GM18519 (cell line): ENCODE results near the gene ADAMTS20.

Experiments used
- ATAC-seq: cut with Tn5 transposase; IDR thresholded peaks from one replicate; pipeline ENCODE4 v1.9.1; 2021; ENCODE audit warnings: mild to moderate bottlenecking, moderate library complexity; ENCODE audit not compliant: unreplicated experiment, low FRiP score

Gene ADAMTS20

DNA sequence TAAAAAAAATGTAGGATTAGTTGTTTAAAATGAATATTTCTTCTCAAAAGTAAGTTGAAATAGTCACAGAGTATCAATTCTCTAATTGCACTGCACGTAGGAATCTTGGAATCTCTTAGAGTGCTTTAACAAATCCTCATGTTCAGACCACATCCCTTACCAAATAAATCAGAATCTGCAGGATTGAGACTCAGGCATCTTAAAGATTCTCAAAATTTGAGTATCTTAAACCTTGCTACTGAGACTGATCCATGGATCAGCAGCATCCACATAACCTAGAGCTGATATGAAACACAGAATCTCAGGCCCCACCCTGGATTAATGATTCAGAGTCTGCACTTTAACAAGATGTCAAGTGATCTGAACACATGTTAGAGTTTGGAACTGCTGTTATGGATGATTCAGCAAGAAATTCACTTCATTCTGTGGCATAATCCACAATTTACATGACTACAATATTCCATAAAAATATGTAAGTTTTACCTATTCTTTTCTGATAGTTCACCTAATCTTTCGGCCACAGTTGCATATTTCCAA, 58.7 kb downstream of the ADAMTS20 start:
- ATAC-seq: no peak

GRCh38 chr12:43482311-43483085, 69.5 kb downstream of the ADAMTS20 start:
- ATAC-seq: no peak

DNA sequence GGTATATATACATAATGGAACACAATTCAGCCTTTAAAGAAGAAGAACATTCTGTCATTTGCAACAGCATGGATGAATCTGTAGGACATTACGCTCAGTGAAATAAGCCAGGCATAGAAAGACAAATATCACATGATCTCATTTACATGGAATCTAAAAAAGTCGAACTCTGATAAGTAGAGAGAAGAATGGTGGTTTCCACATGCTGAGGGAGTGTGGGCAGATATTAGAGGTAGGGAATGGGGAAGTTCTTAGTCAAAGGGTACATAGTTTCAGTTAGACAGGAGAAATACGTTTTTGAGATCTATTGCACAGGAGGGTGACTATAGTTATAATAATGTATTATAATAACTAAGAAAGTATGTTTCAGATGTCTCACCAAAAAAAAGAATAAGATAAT, 71.4 kb downstream of the ADAMTS20 start:
- ATAC-seq: no peak

- ATAC-seq: no peak
Measured at GRCh38 chr12:43462741-43463140, 89.3 kb downstream of the ADAMTS20 start.

- ATAC-seq: no peak
Measured at GRCh38 chr12:43462080-43462479, 89.9 kb downstream of the ADAMTS20 start.

GRCh38 chr12:43459285-43459684, 92.7 kb downstream of the ADAMTS20 start:
- no peak for ATAC-seq

- no peak for ATAC-seq
Measured at GRCh38 chr12:43453761-43454160, 98.2 kb downstream of the ADAMTS20 start.

DNA sequence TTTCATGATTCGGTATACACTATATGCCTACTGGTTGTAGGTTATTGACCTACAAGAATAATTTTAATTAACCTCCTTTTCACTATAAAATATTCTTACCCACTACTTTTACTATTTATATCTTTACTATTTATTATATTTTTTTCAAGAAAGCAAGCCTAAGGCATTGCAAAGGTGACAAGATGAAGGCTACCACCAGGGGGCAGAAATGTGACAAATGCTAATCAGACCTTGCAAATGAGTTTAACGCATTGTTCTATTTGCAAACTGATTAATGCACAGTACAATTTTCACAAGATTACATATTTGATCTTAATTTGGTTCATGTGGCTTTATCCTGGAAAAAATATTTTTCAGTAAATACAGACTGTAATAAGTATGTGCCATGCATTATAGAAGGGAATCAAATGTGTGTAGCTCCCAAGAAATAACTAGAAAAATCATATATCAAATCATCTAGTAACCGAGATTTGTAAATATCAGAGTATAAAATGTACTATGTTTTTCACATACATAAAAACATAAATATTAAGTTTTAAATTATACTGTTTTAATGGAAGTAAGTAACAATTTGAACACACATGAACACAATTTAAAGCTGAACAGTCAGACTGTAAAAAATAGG, 107.0 kb downstream of the ADAMTS20 start:
- ATAC-seq: peak; percentile 77

- ATAC-seq: no peak
Measured at GRCh38 chr12:43436597-43436996, 115.4 kb downstream of the ADAMTS20 start.

DNA sequence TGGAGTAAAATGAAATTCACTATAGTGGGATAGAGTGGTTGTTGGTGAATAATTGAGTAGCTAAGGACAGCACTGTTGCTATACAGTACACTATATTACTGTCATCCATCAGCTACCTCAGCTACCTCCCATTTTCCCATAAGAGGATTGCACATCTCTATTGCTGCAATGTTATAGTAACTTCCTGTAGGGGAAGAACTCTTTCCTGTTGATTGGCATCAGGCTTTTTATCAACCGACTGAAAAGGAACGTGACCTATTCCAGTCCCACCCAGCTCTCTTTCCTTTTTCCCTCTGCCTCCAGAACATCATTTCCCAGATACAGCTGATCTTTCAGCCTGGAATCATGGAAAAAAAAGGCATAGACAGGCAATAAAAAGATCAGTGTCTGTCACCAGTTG, 117.4 kb downstream of the ADAMTS20 start:
- ATAC-seq: no peak

DNA sequence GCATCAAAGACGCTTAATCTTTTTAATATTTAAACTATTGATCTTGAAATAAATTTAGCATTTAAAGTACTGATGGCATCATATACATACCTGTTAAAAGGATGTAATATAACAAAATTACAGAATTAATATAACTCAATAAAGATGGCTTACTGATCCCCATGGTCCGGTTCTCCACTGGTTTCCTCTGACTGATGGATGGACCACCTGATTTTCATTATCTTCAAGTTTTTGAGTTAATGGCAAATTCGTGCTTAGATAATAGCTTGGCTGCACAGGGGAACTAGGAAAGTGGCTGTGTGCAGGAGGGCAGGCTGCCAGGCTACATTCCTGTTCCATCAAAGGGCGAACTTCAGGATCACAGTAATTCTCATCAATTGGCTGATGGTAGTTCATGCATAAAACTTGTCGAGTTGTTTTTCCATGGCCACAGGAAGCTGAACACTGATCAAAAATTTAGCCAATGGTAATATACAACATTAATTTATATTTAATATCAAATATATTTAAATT, 123.9 kb downstream of the ADAMTS20 start:
- ATAC-seq: no peak

DNA sequence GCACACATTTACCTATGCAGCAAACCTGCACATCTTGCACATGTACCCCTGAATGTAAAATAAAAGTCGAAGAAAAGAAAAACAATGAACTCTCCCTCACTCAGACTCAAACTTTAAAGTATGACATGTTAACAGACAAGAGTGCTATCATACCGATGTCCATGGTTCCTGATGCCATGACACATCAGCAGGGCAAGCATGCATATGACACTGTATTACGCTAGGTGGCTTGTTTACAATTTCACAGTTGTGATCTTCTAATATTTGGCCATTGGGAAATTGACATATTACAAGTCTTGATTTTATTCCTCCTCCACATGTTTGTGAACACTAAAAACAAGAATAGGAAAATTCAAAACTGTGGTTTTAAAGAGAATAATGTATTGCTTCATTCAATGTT, 126.6 kb downstream of the ADAMTS20 start:
- no peak for ATAC-seq

GRCh38 chr12:43416981-43417380, 135.0 kb downstream of the ADAMTS20 start:
- no peak for ATAC-seq

DNA sequence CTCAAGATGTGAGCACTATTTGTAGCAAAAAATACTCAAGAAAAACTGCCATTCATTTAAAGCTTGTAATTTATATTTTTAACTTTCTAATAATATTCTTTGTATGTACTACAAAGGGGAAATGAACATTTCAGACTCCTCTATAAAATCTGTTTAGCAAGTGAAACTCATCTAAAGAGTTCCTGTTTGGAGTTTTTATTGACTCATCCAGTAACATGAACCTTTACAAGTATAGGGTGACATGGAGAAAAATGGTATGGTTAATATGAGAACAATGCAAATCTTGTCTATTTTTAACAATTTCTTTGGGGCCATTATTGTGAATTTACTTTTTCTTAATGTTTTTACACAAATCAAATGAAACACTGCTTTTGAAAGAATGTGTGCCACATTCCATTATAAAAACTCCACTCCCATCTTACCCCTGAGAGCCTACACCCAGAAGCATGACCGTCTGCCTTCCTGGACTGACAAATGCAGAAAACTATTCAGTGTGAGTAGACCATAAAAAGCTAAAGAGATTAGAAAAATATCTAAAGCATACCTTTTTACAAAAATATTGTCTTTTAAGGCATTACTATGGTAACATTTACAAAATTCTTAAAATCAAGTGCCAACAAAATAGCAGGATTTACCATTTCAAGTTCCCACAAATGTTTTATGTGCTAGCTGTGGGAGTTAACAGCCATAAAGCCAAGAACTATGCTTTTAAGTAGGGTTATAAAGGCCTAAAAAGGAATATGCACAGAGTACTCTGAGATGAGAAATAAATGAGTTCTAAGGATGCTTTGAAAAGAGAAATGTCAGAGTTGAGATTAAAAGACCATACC, 144.0 kb downstream of the ADAMTS20 start:
- peak; percentile 84 for ATAC-seq

- ATAC-seq: no peak
Measured at GRCh38 chr12:43406801-43407200, 145.2 kb downstream of the ADAMTS20 start.

- ATAC-seq: no peak
Measured at GRCh38 chr12:43402436-43402835, 149.6 kb downstream of the ADAMTS20 start.

DNA sequence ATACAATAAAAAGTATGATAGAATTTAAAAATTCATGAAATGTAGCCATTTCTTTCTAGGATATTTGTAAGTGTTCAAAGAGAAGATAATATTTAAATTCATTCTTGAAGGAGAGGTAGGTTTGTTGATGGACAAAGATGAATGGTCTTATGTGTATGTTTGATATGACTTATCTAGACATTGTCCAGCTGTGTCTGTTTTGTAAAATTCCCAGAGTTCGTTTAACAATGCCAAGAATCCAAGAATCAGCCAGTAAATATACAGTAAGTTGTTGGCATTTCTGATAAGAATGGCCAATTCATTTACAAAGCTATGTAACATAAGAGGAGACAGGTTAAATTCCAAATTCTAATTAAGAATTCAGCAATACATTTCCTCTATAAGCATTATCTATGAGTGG, 150.9 kb downstream of the ADAMTS20 start:
- ATAC-seq: no peak

DNA sequence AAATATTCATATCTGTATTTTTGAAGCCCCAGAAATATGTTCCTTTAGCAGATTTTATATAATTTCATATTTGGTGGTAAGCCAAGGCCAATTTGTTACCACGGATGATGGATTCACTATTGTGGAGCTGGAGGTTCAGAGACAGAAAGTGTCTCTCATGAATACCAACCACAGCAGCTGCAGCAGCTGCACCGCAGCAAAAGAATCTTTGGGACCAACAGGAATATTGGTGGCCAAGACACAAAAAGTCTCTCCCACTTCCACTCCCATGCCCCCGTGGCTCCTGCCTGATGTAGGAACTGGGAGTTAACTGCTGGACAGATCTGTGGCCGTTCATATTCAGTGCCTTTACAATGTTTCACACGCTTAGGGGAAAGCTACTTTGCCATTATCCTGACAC, 155.3 kb downstream of the ADAMTS20 start:
- ATAC-seq: no peak

DNA sequence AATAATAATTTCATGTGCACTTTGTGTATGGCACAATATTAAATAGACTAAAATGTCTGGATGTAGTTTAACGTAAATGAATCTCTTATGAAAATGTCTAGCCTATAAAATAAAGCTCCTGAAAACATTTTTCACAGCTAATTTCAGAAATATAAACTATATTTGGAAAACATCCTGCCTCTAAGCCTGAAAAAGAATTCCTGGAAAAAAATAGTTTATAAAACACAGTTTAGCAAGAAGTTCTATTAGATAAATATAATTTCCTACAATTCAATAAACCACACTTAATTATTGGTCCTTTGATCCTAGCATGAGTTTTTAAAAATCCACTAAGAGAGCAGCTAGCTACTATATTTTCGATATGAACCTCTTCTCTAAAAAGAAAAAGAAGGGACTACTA, 159.9 kb downstream of the ADAMTS20 start:
- ATAC-seq: no peak

DNA sequence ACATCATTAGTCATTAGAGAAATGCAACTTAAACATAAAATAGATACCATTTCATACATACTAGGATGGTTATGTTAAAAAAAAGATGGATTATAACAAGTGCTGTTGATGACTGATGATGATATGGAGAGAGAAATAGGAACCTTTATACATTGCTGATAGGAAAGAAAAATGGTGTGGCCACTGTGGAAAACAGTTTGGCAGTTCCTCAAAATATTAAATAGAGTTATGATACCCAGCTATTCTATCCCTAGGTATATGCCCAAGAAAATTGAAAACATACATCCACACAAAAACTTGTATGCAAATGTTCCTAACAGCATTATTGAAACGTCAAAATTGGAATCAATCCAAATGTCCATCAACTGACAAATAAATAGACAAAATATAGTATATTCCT, 170.1 kb downstream of the ADAMTS20 start:
- ATAC-seq: no peak

DNA sequence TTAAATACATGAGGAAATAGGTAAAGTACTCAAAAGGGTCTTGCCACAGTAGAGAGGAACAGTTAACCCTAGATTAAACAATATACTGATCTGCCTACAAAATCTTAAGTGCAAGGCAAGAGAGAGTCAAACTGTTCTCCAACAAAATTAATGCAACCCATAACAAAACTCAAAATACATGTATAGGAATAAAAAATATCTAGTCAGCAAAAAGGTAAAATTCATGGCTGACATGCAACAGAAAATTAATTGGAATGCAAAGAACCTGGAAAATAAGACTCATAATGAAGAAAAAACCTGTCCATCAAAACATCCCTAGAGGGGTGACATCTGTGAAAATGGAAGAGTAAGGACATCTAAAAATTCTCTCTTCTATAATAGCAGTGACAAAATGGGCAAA, 173.6 kb downstream of the ADAMTS20 start:
- no peak for ATAC-seq
